HPDE6-E6E7 (cell line): ENCODE measurements around the gene YES1.
"Not testable (repeated sequence)": the region's sequence is repeated elsewhere in the genome, so short reads cannot be mapped to it uniquely, and the experiment has no call there.

Source experiments
- DNase-seq: peaks from one replicate; pipeline ENCODE4 v3.0.0; 2011; ENCODE audit warnings: missing footprints; ENCODE audit errors: extremely low spot score

YES1 gene

GRCh38 chr18:685438-685837, 126.6 kb downstream of the YES1 start:
- no peak for DNase-seq

DNA sequence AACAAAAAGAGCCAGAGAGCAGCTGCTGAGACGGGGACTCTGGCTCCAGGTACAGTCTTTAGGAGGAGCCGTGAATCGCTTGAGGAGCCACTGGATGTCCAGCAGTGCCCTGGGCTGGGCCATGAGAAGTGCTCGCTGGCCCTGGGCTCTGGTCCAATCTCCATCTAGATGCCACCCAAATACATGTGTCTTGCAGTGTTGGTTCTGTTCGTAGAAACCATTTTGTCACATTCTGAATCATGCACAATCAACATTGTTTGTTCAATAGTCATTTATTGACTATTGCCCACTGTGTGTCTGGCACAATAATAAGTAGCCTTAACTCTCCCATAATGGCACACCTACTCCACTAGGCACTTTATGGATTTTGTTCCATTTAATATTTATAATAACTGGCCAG, 128.5 kb downstream of the YES1 start:
- DNase-seq = no peak

DNA sequence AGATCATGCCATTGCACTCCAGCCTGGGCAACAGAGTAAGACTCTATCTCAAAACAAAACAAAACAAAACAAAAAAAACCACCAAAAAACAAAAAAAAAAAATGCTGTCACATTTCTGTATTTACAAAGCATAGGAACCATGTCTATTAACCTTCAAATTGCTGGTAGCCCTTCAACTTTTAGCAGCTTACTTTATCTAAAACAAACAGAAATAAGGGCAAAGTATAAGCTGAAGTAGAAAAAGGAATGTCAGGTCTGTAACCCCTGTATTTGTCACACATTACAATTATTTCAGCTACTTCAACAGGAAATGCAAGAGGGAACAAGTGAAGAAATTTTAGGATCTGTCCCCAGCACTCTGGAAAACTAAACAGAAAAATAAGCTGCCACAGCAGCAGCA, 129.2 kb downstream of the YES1 start:
- DNase-seq = no peak

DNA sequence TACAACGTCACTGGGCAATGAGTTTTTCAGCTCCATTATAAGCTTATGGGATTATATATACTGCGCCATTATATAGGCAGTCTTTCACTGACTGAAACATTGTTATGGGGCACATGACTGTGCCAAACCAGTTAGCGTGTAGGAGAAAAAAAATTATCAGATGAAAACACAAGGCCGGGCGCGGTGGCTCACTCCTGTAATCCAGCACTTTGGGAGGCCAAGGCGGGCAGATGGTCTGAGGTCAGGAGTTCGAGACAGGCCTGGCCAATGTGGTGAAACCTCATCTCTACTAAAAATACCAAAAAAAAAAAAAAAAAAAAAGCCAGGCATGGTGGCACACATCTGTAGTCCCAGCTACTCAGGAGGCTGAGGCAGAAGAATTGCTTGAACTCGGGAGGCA, 129.6 kb downstream of the YES1 start:
- not testable (repeated sequence) for DNase-seq

- no peak for DNase-seq
These were observed 130.1 kb downstream of the YES1 start for GRCh38 chr18:681985-682384.

DNA sequence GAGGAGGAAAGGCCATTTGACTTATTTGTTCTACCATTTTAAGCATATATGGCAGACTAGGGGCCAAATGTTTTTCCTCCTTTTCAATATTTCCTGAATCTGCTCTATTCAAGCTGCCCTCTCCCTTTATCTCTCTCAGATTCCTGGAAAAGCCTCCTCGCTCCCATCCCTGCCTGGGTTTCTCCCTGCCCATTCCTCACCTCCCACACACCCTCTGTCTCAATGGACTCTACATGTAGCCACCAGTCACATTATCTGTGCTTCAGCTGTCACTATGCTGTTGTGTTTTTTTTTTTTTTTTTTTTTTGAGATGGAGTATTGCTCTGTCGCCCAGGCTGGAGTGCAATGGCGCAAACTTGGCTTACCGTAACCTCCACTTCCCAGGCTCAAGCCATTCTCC, 131.7 kb downstream of the YES1 start:
- DNase-seq = no peak

DNA sequence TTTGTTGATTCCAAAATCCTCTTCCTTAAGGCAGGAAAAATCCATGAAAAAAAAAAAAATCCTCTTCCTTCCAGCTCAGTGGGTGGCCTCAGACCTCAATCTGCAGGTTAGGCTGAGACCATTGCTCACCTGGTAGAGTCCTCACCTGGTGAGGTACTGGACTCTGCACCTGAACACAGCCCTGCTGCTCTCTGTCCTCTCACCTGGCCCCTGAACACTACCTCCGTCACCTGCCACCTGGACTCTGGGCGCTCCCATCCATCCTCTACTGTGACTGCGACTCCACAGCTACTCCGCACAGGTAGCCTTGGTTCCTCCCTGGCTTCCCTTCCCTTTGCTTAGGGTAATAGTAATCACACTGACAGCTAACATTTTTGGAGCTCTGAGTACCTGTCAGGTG, 132.5 kb downstream of the YES1 start:
- no peak for DNase-seq

- DNase-seq = no peak
These were observed 133.4 kb downstream of the YES1 start for GRCh38 chr18:678482-679182.

DNA sequence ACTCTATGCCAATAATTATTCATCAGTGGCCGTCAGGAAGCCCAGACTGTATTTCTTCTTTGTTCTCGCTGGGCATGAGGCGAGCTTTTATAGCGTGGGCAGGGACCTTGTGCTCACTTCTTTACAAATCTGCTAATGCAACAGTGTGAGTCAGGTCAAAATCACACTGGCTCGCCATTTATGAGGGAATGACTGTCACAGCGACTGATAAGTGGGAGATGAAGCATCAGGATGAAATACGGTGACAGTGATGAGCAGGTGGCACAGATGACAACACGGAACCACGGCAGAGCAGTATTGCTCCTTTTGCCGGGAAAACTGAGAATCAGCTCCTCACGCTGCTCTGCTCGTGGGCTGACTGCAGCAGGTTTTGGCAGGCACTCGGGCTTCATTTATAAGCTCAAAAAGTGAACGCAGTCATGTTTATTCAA, 134.1 kb downstream of the YES1 start:
- DNase-seq = no peak

DNA sequence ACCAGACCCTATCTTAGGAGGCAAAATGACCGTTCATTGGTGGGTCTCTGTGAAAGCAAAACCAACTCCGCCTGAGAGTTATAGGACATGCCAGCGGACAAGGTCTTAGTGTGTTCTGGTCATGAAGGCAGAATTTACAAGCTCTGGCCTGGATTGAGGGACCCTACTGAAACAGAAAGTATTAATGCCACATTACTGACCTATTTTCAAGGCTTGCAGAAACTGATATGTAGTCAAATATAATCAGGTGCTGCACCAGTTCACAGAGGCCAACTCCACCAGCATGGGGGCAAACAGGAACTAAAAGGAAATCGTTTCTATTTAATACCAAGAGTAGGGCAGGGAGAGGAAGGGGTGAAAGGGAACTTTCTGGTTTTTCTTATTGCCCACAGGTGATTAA, 134.9 kb downstream of the YES1 start:
- DNase-seq = no peak

- DNase-seq = no peak
These were observed 135.3 kb downstream of the YES1 start for GRCh38 chr18:676736-677135.

- DNase-seq = no peak
These were observed 136.0 kb downstream of the YES1 start for GRCh38 chr18:676069-676468.

DNA sequence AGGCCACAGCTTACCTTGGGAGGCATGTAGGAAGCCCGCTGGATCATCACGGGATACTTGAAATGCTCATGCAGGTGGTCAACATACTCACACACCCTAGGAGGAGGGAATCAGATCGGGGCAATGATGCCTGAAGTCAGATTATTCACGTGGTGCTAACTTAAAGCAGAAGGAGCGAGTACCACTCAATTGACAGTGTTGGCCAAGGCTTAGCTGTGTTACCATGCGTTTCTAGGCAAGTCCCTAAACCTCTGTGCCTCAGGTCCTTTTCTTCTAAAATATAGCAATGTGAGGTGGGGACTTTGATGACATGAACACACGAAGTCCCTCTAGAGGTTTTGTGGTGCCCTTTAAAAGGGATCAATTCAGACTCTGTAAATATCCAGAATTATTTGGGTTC, 136.7 kb downstream of the YES1 start:
- no peak for DNase-seq

DNA sequence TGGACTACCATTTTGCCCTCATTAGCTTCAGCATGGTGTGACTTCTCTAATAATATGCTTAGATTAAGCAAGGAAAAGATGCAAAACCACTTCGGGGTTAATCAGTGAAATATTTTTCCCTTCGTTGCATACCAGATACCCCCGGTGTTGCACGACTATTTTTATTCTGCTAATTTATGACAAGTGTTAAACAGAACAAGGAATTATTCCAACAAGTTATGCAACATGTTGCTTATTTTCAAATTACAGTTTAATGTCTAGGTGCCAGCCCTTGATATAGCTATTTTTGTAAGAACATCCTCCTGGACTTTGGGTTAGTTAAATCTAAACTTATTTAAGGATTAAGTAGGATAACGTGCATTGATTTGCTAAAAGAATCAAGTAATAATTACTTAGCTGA, 138.3 kb downstream of the YES1 start:
- DNase-seq = no peak

DNA sequence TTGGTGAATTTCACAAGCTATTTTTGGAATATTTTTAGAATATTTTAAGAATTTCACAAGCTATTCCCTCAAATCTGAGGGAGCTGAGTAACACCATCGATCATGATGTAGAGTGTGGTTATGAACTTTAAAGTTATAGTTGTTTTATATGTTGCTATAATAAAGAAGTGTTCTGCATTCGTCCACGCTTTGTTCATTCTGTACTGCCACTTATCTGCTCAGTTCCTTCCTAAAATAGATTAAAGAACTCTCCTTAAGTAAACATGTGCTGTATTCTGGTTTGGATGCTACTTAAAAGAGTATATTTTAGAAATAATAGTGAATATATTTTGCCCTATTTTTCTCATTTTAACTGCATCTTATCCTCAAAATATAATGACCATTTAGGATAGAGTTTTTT, 138.7 kb downstream of the YES1 start:
- no peak for DNase-seq
